Left ventricle myocardium superior (tissue), 1 donor: Measurements from ENCODE around the gene ULBP3. TPM values are rescaled to one million over a fixed set of nuclear protein-coding genes. Genes with fewer than 3 reads are reported as not detected.
"Not testable (repeated sequence)": the region's sequence is repeated elsewhere in the genome, so short reads cannot be mapped to it uniquely, and the experiment has no call there.

ENCODE experiments used
- ATAC-seq: fragments of 200-7000 bp; cut with Tn5 transposase; one replicate; pipeline ENCODE4 v1.9.1; 2020; ENCODE audit warnings: mild to moderate bottlenecking, moderate library complexity
- DNase-seq: peaks from one replicate; pipeline ENCODE4 v3.0.0-alpha.2; 2020
- intact Hi-C: fragments of 100-400 bp; cut with micrococcal nuclease; formaldehyde crosslinking; loops from one replicate; pipeline ENCODE4 v1.11.0; 2022
- total RNA-seq: library from RNA; stranded (reverse); fragmentation: NEBNext Ultra II Directional; extraction: Animal tissue kit (Norgen Biotek cat#: 25700); gene quantifications from one replicate; pipeline ENCODE4 v1.2.1, GENCODE V29; 2021
- donor health status: DM: no; HTN: yes; CAD: no; lungs with severe emphysema.

Gene ULBP3
- total RNA-seq, 1 donor from 2014 or later: 1.1 TPM

GRCh38 chr6:150025201-150025917, 43.6 kb downstream of the ULBP3 start, which contains the start of gene RAET1L:
RAET1L (minus strand) TSS chr6:150025532; CDS start chr6:150025471, 61 bp downstream.
- ATAC-seq (peak; percentile 67), DNase-seq (peak; percentile 56)
- intact Hi-C loops: no loop called here

- no peak for ATAC-seq
- intact Hi-C loops: no loop called here
- no peak for DNase-seq
Measured at GRCh38 chr6:150024646-150025155, 44.2 kb downstream of the ULBP3 start.

- ATAC-seq, intact Hi-C loops, DNase-seq: not testable (repeated sequence)
Measured at GRCh38 chr6:150024021-150024420, 44.9 kb downstream of the ULBP3 start.

- DNase-seq, ATAC-seq, intact Hi-C loops: not testable (repeated sequence)
Measured at GRCh38 chr6:150021870-150022269, 47.1 kb downstream of the ULBP3 start.

GRCh38 chr6:150018846-150019580, 49.9 kb downstream of the ULBP3 start:
- DNase-seq (no peak), ATAC-seq (no peak)
- intact Hi-C loops: loop anchor here (5.0 kb wide), 1 partner anchor 87 kb away; no protein-coding TSS in a partner anchor

- ATAC-seq, DNase-seq: not testable (repeated sequence)
- intact Hi-C loops: loop anchor here (5.0 kb wide), 1 partner anchor 85 kb away; no protein-coding TSS in a partner anchor
Measured at GRCh38 chr6:150017186-150017521, 51.8 kb downstream of the ULBP3 start.

GRCh38 chr6:150016324-150017185, 52.4 kb downstream of the ULBP3 start:
- peak; percentile 89 for ATAC-seq
- peak; percentile 58 for DNase-seq
- intact Hi-C loops: loop anchor here (5.0 kb wide), 1 partner anchor 84 kb away; no protein-coding TSS in a partner anchor

- DNase-seq, ATAC-seq: not testable (repeated sequence)
- intact Hi-C loops: loop anchor here (5.0 kb wide), 1 partner anchor 83 kb away; no protein-coding TSS in a partner anchor
Measured at GRCh38 chr6:150015281-150016001, 53.5 kb downstream of the ULBP3 start.

GRCh38 chr6:150014623-150015280, 54.2 kb downstream of the ULBP3 start:
- intact Hi-C loops: loop anchor here (5.0 kb wide), 1 partner anchor 82 kb away; no protein-coding TSS in a partner anchor
- not testable (repeated sequence) for DNase-seq, ATAC-seq

GRCh38 chr6:150013785-150014622, 54.9 kb downstream of the ULBP3 start:
- ATAC-seq, DNase-seq, intact Hi-C loops: not testable (repeated sequence)

- DNase-seq, intact Hi-C loops, ATAC-seq: not testable (repeated sequence)
Measured at GRCh38 chr6:150012846-150013784, 55.8 kb downstream of the ULBP3 start.

Other genes with a start within 250 kb of the ULBP3 start
- gene LRP11, start 204.8 kb downstream of the ULBP3 start, total RNA-seq: 21.5 TPM
- 0.79 TPM for gene RAET1E, start 171.0 kb downstream of the ULBP3 start, total RNA-seq
- gene RAET1G, start 146.0 kb downstream of the ULBP3 start, total RNA-seq: 0.32 TPM
- gene ULBP2, start 127.1 kb downstream of the ULBP3 start, total RNA-seq: 0.84 TPM
- 0.17 TPM for gene ULBP1, start 105.2 kb downstream of the ULBP3 start, total RNA-seq
- not detected for gene RAET1L, start 43.6 kb downstream of the ULBP3 start, total RNA-seq
- 123 TPM for gene PPP1R14C, start 73.9 kb upstream of the ULBP3 start, total RNA-seq